ENCODE measurements around the gene KLC1.

The KLC1 gene

GRCh38 chr14:103731481-103731880 is 102.5 kb downstream of the KLC1 start:
- Histone ChIP-seq H3K4me3 (ENCODE audit: low read length in 2 of 2) (no peak overlapping the region), H3K36me3 (ENCODE audit: control insufficient read depth in 2 of 2, insufficient read depth in 2 of 2, low read length in 2 of 2) (peaks cover 35 to 44% of the 10 kb centered on the region in 2 donors), H3K27ac (ENCODE audit: low read length) (no peak overlapping the region), H3K9me3 (ENCODE audit: control insufficient read depth in 2 of 2, low read length in 2 of 2) (no peaks in the 10 kb centered on the region), H3K27me3 (ENCODE audit: control insufficient read depth in 1 of 2, insufficient read depth in 2 of 2, low read length in 2 of 2) (no peaks in the 10 kb centered on the region), H3K4me1 (ENCODE audit: control insufficient read depth, insufficient read depth, low read length) (peaks cover 34% of the 10 kb centered on the region), H3K9ac (ENCODE audit: low read length in 2 of 2) (no peak overlapping the region)

DNA sequence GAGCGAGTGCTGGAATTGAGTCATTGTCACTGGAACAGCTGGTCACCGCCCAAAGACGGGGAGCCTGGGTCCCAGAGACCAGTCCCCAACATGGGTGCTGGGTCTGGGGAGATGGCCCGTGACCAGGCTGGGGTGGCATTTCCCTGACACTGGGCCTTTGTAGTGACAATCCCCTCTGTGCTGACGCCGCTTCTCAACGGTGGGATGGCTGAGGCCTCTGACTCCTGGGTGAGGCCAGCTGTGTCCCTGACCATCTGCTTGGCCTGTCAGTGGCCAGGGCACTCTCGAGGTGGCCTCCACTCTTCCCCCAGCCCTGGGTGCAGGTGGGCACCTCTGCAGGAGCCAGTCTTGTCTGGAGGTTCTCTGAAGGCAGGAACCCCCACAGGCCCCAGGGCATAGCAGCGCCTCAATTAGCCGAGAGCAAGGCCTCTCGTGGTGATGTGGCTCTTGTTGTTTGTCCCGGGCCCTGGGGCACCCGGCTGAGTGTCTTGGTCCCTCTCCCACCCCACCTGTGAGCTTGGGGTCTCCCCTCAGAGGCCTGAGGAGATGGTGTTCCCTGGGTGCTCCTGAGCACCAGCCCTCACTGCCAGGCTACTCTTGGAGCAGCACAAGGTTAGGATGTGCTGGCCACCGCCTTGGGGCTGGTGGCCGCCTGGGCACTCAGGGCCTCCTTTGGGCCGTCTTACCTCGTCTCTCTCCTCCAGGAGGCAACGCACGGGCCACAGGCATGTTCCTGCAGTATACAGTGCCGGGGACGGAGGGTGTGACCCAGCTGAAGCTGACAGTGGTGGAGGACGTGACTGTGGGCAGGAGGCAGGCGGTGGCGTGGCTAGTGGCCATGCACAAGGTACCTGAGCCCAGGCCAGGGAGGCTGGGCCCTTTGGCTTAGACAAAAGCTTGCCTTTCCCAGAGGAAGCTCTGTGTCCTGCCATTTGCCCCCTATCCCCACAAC is 103.2 kb downstream of the KLC1 start:
- Histone ChIP-seq H3K9me3 (ENCODE audit: control insufficient read depth in 2 of 2, low read length in 2 of 2) (no peaks in the 10 kb centered on the region), H3K4me3 (ENCODE audit: low read length in 2 of 2) (no peak overlapping the region), H3K9ac (ENCODE audit: low read length in 2 of 2) (no peak overlapping the region), H3K36me3 (ENCODE audit: control insufficient read depth in 2 of 2, insufficient read depth in 2 of 2, low read length in 2 of 2) (peaks cover 35 to 44% of the 10 kb centered on the region in 2 donors), H3K27me3 (ENCODE audit: control insufficient read depth in 1 of 2, insufficient read depth in 2 of 2, low read length in 2 of 2) (no peaks in the 10 kb centered on the region), H3K27ac (ENCODE audit: low read length) (no peak overlapping the region), H3K4me1 (ENCODE audit: control insufficient read depth, insufficient read depth, low read length) (peaks cover 41% of the 10 kb centered on the region)

DNA sequence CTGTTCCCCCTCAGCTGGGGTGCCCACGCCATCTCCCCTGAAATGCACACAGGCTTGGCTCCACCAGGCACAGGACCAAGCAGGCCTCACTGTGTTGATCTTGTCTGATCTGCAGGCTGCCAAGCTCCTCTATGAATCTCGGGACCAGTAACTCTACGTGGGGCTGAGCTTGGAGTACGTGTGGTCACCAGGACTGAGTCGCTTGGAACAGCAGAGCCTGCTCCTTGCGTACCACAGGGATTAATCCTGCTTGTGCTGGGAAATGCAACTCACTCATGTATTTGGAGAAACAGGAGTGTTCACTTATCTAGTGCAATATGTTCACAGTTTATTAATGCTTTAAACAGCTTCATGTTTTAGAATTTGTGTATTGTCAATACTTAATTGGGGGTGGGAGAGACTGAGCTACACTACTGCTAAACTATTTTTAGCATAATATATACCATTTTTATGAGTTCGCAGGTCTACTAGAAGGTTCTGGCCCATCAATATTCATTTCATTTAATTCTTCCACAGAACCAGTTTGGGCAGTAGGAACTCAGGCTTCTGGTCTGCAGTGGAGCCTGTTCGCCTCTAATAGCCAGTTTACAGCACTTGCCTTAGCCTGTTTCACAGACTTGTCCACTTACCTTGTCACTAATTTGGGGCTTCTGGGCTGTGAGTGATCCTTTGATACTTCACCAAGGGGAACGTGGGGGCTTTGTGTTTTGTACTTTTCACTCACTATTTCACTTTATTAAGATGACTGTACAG is 104.0 kb downstream of the KLC1 start:
- no peak overlapping the region for H3K9ac ChIP-seq (ENCODE audit: low read length in 2 of 2)
- H3K4me1 ChIP-seq (ENCODE audit: control insufficient read depth, insufficient read depth, low read length): peaks cover 48% of the 10 kb centered on the region
- H3K4me3 ChIP-seq (ENCODE audit: low read length in 2 of 2): no peak overlapping the region
- no peaks in the 10 kb centered on the region for H3K27me3 ChIP-seq (ENCODE audit: control insufficient read depth in 1 of 2, insufficient read depth in 2 of 2, low read length in 2 of 2)
- H3K36me3 ChIP-seq (ENCODE audit: control insufficient read depth in 2 of 2, insufficient read depth in 2 of 2, low read length in 2 of 2): peaks cover 36 to 42% of the 10 kb centered on the region in 2 donors
- no peak overlapping the region for H3K27ac ChIP-seq (ENCODE audit: low read length)
- no peaks in the 10 kb centered on the region for H3K9me3 ChIP-seq (ENCODE audit: control insufficient read depth in 2 of 2, low read length in 2 of 2)

DNA sequence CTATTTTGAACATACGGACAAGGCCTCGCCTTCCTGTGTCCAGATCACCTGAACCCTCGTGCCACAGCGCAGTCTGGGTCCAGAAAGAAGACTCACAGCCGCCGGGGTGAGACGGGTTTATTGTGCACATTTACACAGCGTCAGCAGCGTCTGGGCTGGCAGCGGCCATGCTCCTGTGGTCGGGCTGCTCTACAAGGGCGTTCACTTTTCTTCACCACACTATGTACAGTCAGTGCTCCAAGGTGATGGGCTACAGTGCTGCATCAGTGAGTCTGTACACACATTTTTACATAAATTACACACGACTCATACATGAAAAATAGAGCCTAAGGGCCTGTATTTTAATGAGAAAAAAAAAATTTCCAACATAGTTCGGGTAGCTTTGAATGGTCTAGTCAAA is 104.6 kb downstream of the KLC1 start:
- Histone ChIP-seq H3K9ac (ENCODE audit: low read length in 2 of 2) (no peak overlapping the region), H3K4me1 (ENCODE audit: control insufficient read depth, insufficient read depth, low read length) (peaks cover 44% of the 10 kb centered on the region), H3K27ac (ENCODE audit: low read length) (no peak overlapping the region), H3K9me3 (ENCODE audit: control insufficient read depth in 2 of 2, low read length in 2 of 2) (no peaks in the 10 kb centered on the region), H3K27me3 (ENCODE audit: control insufficient read depth in 1 of 2, insufficient read depth in 2 of 2, low read length in 2 of 2) (no peaks in the 10 kb centered on the region), H3K4me3 (ENCODE audit: low read length in 2 of 2) (no peak overlapping the region), H3K36me3 (ENCODE audit: control insufficient read depth in 2 of 2, insufficient read depth in 2 of 2, low read length in 2 of 2) (peaks cover 38 to 42% of the 10 kb centered on the region in 2 donors)

- Histone ChIP-seq H3K4me1 (ENCODE audit: control insufficient read depth, insufficient read depth, low read length) (peaks cover 46% of the 10 kb centered on the region), H3K9me3 (ENCODE audit: control insufficient read depth in 2 of 2, low read length in 2 of 2) (no peaks in the 10 kb centered on the region), H3K36me3 (ENCODE audit: control insufficient read depth in 2 of 2, insufficient read depth in 2 of 2, low read length in 2 of 2) (peaks cover 34 to 36% of the 10 kb centered on the region in 2 donors), H3K9ac (ENCODE audit: low read length in 2 of 2) (no peak overlapping the region), H3K4me3 (ENCODE audit: low read length in 2 of 2) (no peak overlapping the region), H3K27me3 (ENCODE audit: control insufficient read depth in 1 of 2, insufficient read depth in 2 of 2, low read length in 2 of 2) (no peaks in the 10 kb centered on the region), H3K27ac (ENCODE audit: low read length) (peak overlapping the region; percentile 37)
These were observed 105.3 kb downstream of the KLC1 start for GRCh38 chr14:103734081-103734888.

GRCh38 chr14:103735022-103735421 is 106.0 kb downstream of the KLC1 start:
- Histone ChIP-seq H3K4me1 (ENCODE audit: control insufficient read depth, insufficient read depth, low read length) (peaks cover 45% of the 10 kb centered on the region), H3K4me3 (ENCODE audit: low read length in 2 of 2) (no peak overlapping the region), H3K27ac (ENCODE audit: low read length) (peak overlapping the region; percentile 37), H3K27me3 (ENCODE audit: control insufficient read depth in 1 of 2, insufficient read depth in 2 of 2, low read length in 2 of 2) (no peaks in the 10 kb centered on the region), H3K9me3 (ENCODE audit: control insufficient read depth in 2 of 2, low read length in 2 of 2) (no peaks in the 10 kb centered on the region), H3K36me3 (ENCODE audit: control insufficient read depth in 2 of 2, insufficient read depth in 2 of 2, low read length in 2 of 2) (peaks cover 30 to 33% of the 10 kb centered on the region in 2 donors), H3K9ac (ENCODE audit: low read length in 2 of 2) (no peak overlapping the region)

DNA sequence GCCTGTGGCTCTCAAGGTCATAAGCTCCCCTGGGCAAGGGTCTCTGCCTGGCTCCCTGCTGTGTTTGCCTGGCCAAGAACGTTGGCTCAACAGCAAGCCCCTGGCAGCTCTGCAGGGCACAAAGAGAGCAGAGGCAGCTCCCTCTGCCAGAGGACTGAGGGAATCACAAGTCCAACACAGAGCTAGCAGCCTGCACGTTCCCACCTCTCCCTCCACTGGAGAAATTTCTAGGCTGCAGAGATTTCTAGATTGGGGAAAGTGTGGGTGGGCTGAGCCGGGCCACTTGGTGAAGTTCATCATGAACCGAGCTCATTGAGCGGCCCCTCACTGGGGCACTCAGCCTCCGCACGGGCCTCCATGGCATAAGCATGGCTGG is 106.4 kb downstream of the KLC1 start:
- H3K4me1 ChIP-seq (ENCODE audit: control insufficient read depth, insufficient read depth, low read length): peaks cover 41% of the 10 kb centered on the region
- no peaks in the 10 kb centered on the region for H3K27me3 ChIP-seq (ENCODE audit: control insufficient read depth in 1 of 2, insufficient read depth in 2 of 2, low read length in 2 of 2)
- H3K9me3 ChIP-seq (ENCODE audit: control insufficient read depth in 2 of 2, low read length in 2 of 2): no peaks in the 10 kb centered on the region
- no peak overlapping the region for H3K9ac ChIP-seq (ENCODE audit: low read length in 2 of 2)
- no peak overlapping the region for H3K4me3 ChIP-seq (ENCODE audit: low read length in 2 of 2)
- H3K27ac ChIP-seq (ENCODE audit: low read length): peak overlapping the region; percentile 76
- H3K36me3 ChIP-seq (ENCODE audit: control insufficient read depth in 2 of 2, insufficient read depth in 2 of 2, low read length in 2 of 2): peaks cover 27 to 32% of the 10 kb centered on the region in 2 donors

DNA sequence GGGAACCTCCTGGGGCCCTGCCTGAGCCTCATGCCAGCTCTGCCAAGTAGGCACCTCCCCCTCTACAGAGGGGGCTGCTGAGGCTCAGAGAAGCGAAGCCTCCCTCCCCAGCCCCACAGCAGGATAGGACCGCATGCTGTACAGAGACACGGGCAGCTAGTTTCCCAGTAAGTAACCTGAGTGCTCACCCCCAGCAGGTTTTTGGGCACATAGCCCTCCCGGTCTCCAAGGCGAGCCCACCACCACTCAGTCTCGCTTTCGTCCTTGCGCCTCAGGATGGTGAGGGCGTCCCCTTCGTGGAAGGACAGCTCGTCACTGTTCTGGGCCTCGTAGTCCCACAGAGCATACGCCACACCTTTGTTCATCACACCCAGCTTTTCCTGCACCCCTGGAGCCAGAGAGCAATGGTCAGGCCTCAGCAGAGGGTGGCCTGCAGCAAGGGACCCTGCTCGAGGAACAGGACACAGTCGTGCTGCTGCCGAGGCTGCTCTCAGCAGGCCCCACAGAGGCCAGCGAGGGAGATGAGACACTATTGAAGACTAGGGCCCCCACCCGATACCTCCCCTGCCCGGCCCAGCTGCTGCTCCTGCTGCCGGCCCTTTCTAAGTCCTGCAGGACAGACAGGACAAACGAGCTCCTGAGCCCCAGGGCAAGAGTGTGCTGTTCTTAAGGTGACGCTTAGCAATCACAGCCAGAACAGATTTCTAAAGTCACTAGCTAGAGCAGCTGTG is 107.0 kb downstream of the KLC1 start:
- Histone ChIP-seq H3K4me1 (ENCODE audit: control insufficient read depth, insufficient read depth, low read length) (peaks cover 37% of the 10 kb centered on the region), H3K9me3 (ENCODE audit: control insufficient read depth in 2 of 2, low read length in 2 of 2) (no peaks in the 10 kb centered on the region), H3K9ac (ENCODE audit: low read length in 2 of 2) (peak overlapping the region in 1 of 2 donors; percentile 1), H3K27ac (ENCODE audit: low read length) (peak overlapping the region; percentile 76), H3K27me3 (ENCODE audit: control insufficient read depth in 1 of 2, insufficient read depth in 2 of 2, low read length in 2 of 2) (no peaks in the 10 kb centered on the region), H3K4me3 (ENCODE audit: low read length in 2 of 2) (no peak overlapping the region), H3K36me3 (ENCODE audit: control insufficient read depth in 2 of 2, insufficient read depth in 2 of 2, low read length in 2 of 2) (peaks cover 27 to 37% of the 10 kb centered on the region in 2 donors)

- H3K27me3 ChIP-seq (ENCODE audit: control insufficient read depth in 1 of 2, insufficient read depth in 2 of 2, low read length in 2 of 2): no peaks in the 10 kb centered on the region
- H3K9me3 ChIP-seq (ENCODE audit: control insufficient read depth in 2 of 2, low read length in 2 of 2): no peaks in the 10 kb centered on the region
- peaks cover 37% of the 10 kb centered on the region for H3K4me1 ChIP-seq (ENCODE audit: control insufficient read depth, insufficient read depth, low read length)
- H3K9ac ChIP-seq (ENCODE audit: low read length in 2 of 2): peak overlapping the region; percentile 1 to 47
- H3K4me3 ChIP-seq (ENCODE audit: low read length in 2 of 2): no peak overlapping the region
- H3K27ac ChIP-seq (ENCODE audit: low read length): peak overlapping the region; percentile 76
- H3K36me3 ChIP-seq (ENCODE audit: control insufficient read depth in 2 of 2, insufficient read depth in 2 of 2, low read length in 2 of 2): peaks cover 27 to 40% of the 10 kb centered on the region in 2 donors
These were observed 107.8 kb downstream of the KLC1 start for GRCh38 chr14:103736546-103737431.

Measured in stomach smooth muscle (tissue), 2 donors.